ENCODE results near the gene ARHGEF7.

ARHGEF7 gene

GRCh38 chr13:111328574-111329410 lies 213.7 kb downstream of the ARHGEF7 start:
- DNase-seq = no peak

GRCh38 chr13:111329641-111330040 lies 214.5 kb downstream of the ARHGEF7 start:
- DNase-seq = no peak

GRCh38 chr13:111330066-111330610 lies 215.0 kb downstream of the ARHGEF7 start:
- no peak for DNase-seq

- DNase-seq = no peak
These were observed 220.2 kb downstream of the ARHGEF7 start for GRCh38 chr13:111335298-111335697.

- no peak for DNase-seq
These were observed 221.6 kb downstream of the ARHGEF7 start for GRCh38 chr13:111336666-111337065.

- DNase-seq = no peak
These were observed 222.1 kb downstream of the ARHGEF7 start for GRCh38 chr13:111337206-111337605.

- DNase-seq = no peak
These were observed 222.6 kb downstream of the ARHGEF7 start for GRCh38 chr13:111337741-111338140.

- DNase-seq = no peak
These were observed 223.7 kb downstream of the ARHGEF7 start for GRCh38 chr13:111338841-111339240.

GRCh38 chr13:111339366-111340143 lies 224.4 kb downstream of the ARHGEF7 start:
- DNase-seq = no peak

GRCh38 chr13:111341886-111342285 lies 226.8 kb downstream of the ARHGEF7 start:
- DNase-seq = no peak

GRCh38 chr13:111342721-111343120 lies 227.6 kb downstream of the ARHGEF7 start:
- DNase-seq = no peak

GRCh38 chr13:111343186-111343805 lies 228.2 kb downstream of the ARHGEF7 start:
- DNase-seq = no peak

- DNase-seq = peak; percentile 67
These were observed 229.5 kb downstream of the ARHGEF7 start for GRCh38 chr13:111344471-111345191.

GRCh38 chr13:111345682-111346081 lies 230.6 kb downstream of the ARHGEF7 start:
- DNase-seq = no peak

GRCh38 chr13:111346101-111346680 lies 231.1 kb downstream of the ARHGEF7 start:
- no peak for DNase-seq

GRCh38 chr13:111347438-111347837 lies 232.3 kb downstream of the ARHGEF7 start:
- DNase-seq = no peak

- DNase-seq = no peak
These were observed 238.4 kb downstream of the ARHGEF7 start for GRCh38 chr13:111353508-111353907.

- no peak for DNase-seq
These were observed 239.7 kb downstream of the ARHGEF7 start for GRCh38 chr13:111354789-111355188.

All from eye (tissue), 1 donor.